Measurements from ENCODE around the gene SGO2. TPM values are rescaled to one million over a fixed set of nuclear protein-coding genes. Genes with fewer than 3 reads are reported as not detected.

The SGO2 gene
- total and polyA plus RNA-seq, 2 of the 13 experiments (the other 11 are each of a cell fraction or from before 2014, with no cell fraction given) = 5.1 to 16.2 TPM

DNA sequence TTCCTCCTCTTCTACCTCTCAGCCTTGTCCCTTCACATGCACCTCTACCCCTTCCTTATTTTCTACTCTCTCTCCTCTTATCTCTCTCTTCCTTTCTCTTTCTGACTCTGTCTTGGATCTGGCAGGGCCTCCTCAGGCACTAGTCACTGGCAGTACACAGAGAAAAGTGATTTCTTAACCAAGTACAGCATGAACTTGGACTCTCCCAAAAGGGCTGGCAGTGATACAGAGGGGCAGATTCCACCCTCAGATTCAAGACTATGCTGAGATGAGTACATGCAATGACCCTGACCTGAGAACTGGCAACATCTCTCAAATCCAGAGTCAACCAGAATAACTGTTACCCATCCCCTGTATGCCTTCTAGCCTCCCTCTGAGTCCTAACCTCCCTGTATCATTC lies 64.1 kb downstream of the SGO2 start:
- H3K27ac ChIP-seq (ENCODE audit: extremely low read length, insufficient read depth, low read length) = no peak overlapping the region
- ChIA-PET POLR2A (no interaction called here), CTCF (ENCODE audit: low intra/inter-chr PET ratio, low total read pairs) (no interaction called here)

DNA sequence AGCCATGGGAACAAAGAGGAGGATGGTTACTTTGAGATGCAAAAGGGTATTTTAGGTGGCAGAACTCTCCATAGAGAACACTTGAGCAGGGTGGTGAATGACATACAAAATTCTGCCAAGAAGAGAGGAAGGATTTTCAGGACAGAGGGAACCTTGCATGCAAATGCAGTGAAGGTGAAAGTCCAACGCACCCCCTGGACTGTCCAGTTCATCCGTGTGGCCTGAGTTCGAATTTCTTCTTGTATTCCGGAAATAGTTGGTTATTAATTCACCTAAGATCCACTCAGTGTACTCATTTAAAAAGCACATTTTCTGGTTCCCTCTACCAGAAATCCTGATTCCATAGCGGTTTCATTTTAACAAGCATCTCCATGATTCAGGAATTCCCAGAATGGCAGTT lies 65.3 kb downstream of the SGO2 start:
- Histone ChIP-seq H3K27ac (ENCODE audit: extremely low read length, insufficient read depth, low read length) (no peak overlapping the region), H3K36me3 (replicated peaks in 1 of 2; ENCODE audit: control insufficient read depth in 1 of 2, insufficient read depth in 2 of 2, low read length in 2 of 2) (no peaks in the 10 kb centered on the region), H3K4me1 (ENCODE audit: insufficient read depth, low read length) (peaks cover 40% of the 10 kb centered on the region), H3K4me3 (replicated peaks in 1 of 3; ENCODE audit: insufficient read depth in 1 of 3, low read depth in 2 of 3, low read length in 3 of 3) (no peak overlapping the region), H4K20me1 (ENCODE audit: insufficient read depth, low read length) (no peaks in the 10 kb centered on the region), H2AFZ (ENCODE audit: low read length) (no peak overlapping the region), H3K9me3 (ENCODE audit: low read length) (no peaks in the 10 kb centered on the region), H3K79me2 (ENCODE audit: insufficient read depth, low read length) (no peaks in the 10 kb centered on the region), H3K27me3 (ENCODE audit: control insufficient read depth in 1 of 2, insufficient read depth in 2 of 2, low read length in 2 of 2) (no peaks in the 10 kb centered on the region), H3K9ac (ENCODE audit: insufficient read depth, low read depth, low read length) (no peak overlapping the region), H3K4me2 (ENCODE audit: low read depth, low read length) (no peak overlapping the region)
- ChIA-PET POLR2A (interaction anchor here (2.5 kb wide), 1 partner anchor 12 kb away, joined by 7 read pairs; no protein-coding TSS in a partner anchor), CTCF (ENCODE audit: low intra/inter-chr PET ratio, low total read pairs) (no interaction called here)
- intact Hi-C loops (cut with micrococcal nuclease; ENCODE audit: unreplicated experiment) = no loop called here
- TF ChIP-seq PCBP1 (IDR thresholded peaks at IDR 0.05; ENCODE audit: borderline replicate concordance, low read depth, low read length) = no peak
- TF ChIP-seq HNRNPK (IDR thresholded peaks at IDR 0.05; ENCODE audit: low read depth, low read length, poor library complexity, severe bottlenecking) = no peak
- 84% methylated on average over 5 of the region's 5 CpGs for WGBS (ENCODE audit: low lambda C conversion rate)
- in situ Hi-C loops (cut with HindIII; ENCODE audit: extremely low pct_ligation_motif_present, low pct_unique_long_range_greater_than_20kb) = no loop called here
- BruUV-seq (replicated peaks) = no TSS peak
- FAIRE-seq (no peak), ATAC-seq (no peak), DNase-seq (ENCODE audit: low spot score) (no peak)

More for the DNA sequence above, 64.1 kb downstream of the SGO2 start:
- ATAC-seq = no peak
- no peaks in the 10 kb centered on the region for H3K36me3 ChIP-seq (replicated peaks in 1 of 2; ENCODE audit: control insufficient read depth in 1 of 2, insufficient read depth in 2 of 2, low read length in 2 of 2)
- H3K79me2 ChIP-seq (ENCODE audit: insufficient read depth, low read length) = no peaks in the 10 kb centered on the region
- DNase-seq (ENCODE audit: low spot score) = no peak
- H3K4me1 ChIP-seq (ENCODE audit: insufficient read depth, low read length) = peaks cover 47% of the 10 kb centered on the region
- no peak for FAIRE-seq
- no TSS peak for BruUV-seq (replicated peaks)
- H4K20me1 ChIP-seq (ENCODE audit: insufficient read depth, low read length) = no peaks in the 10 kb centered on the region
- in situ Hi-C loops (cut with HindIII; ENCODE audit: extremely low pct_ligation_motif_present, low pct_unique_long_range_greater_than_20kb) (no loop called here), intact Hi-C loops (cut with micrococcal nuclease; ENCODE audit: unreplicated experiment) (no loop called here)
- no peak overlapping the region for H3K9ac ChIP-seq (ENCODE audit: insufficient read depth, low read depth, low read length)
- no peak overlapping the region for H2AFZ ChIP-seq (ENCODE audit: low read length)
- TF ChIP-seq, protein P1, sequence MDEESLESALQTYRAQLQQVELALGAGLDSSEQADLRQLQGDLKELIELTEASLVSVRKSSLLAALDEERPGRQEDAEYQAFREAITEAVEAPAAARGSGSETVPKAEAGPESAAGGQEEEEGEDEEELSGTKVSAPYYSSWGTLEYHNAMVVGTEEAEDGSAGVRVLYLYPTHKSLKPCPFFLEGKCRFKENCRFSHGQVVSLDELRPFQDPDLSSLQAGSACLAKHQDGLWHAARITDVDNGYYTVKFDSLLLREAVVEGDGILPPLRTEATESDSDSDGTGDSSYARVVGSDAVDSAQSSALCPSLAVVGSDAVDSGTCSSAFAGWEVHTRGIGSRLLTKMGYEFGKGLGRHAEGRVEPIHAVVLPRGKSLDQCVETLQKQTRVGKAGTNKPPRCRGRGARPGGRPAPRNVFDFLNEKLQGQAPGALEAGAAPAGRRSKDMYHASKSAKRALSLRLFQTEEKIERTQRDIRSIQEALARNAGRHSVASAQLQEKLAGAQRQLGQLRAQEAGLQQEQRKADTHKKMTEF (CRISPR knock-in tag; IDR thresholded peaks at IDR 0.05) = no peak
- TF ChIP-seq AKAP8 (CRISPR knock-in tag; IDR thresholded peaks at IDR 0.05) (no peak), NR2F2 (IDR thresholded peaks at IDR 0.05; ENCODE audit: borderline replicate concordance, low read depth) (no peak), MXI1 (IDR thresholded peaks at IDR 0.05; ENCODE audit: borderline replicate concordance, low read depth, low read length) (peak; percentile 11; the same call in 1 of the 3 replicates)
- H3K4me3 ChIP-seq (replicated peaks in 1 of 3; ENCODE audit: insufficient read depth in 1 of 3, low read depth in 2 of 3, low read length in 3 of 3) = no peak overlapping the region
- no peak overlapping the region for H3K4me2 ChIP-seq (ENCODE audit: low read depth, low read length)
- no peaks in the 10 kb centered on the region for H3K9me3 ChIP-seq (ENCODE audit: low read length)
- H3K27me3 ChIP-seq (ENCODE audit: control insufficient read depth in 1 of 2, insufficient read depth in 2 of 2, low read length in 2 of 2) = no peaks in the 10 kb centered on the region; a peak in 1 of 5 replicates

All from HepG2 (cell line).